Measurements from ENCODE around the gene RXFP4.

- TF ChIP-seq CTCF (IDR thresholded peaks at IDR 0.05) (no peak), EZH2phosphoT487 (IDR thresholded peaks at IDR 0.05) (no peak)
Measured at GRCh38 chr1:155913969-155914757, 27.3 kb upstream of the RXFP4 start.

Measured in neural progenitor cell (in vitro differentiated cells).